B cell (primary cell): Measurements from ENCODE around the gene TRPM4.

ENCODE experiments used
- CTCF ChIP-seq: fragments of 200-600 bp; IDR thresholded peaks from one replicate; pipeline ENCODE4 v1.8.0; 2022; ENCODE audit warnings: antibody characterized with exemption, mild to moderate bottlenecking
- EZH2 ChIP-seq: IDR thresholded peaks from 2 replicates; pipeline ENCODE4 v1.6.1; 2012; ENCODE audit warnings: borderline replicate concordance, low read depth, mild to moderate bottlenecking, moderate library complexity, low read length; ENCODE audit not compliant: insufficient read depth, poor library complexity, severe bottlenecking

GRCh38 chr19:49160450-49161189, 3.0 kb downstream of the TRPM4 start:
- TF ChIP-seq CTCF = no peak
- TF ChIP-seq EZH2 = no peak
